HG03439 (cell line): Measurements from ENCODE around the gene POP7.
"Not testable (repeated sequence)": the region's sequence is repeated elsewhere in the genome, so short reads cannot be mapped to it uniquely, and the experiment has no call there.

Experiments
- ATAC-seq: cut with Tn5 transposase; IDR thresholded peaks from one replicate; pipeline ENCODE4 v1.9.1; 2021; ENCODE audit warnings: mild to moderate bottlenecking, moderate library complexity; ENCODE audit not compliant: unreplicated experiment

The POP7 gene

DNA sequence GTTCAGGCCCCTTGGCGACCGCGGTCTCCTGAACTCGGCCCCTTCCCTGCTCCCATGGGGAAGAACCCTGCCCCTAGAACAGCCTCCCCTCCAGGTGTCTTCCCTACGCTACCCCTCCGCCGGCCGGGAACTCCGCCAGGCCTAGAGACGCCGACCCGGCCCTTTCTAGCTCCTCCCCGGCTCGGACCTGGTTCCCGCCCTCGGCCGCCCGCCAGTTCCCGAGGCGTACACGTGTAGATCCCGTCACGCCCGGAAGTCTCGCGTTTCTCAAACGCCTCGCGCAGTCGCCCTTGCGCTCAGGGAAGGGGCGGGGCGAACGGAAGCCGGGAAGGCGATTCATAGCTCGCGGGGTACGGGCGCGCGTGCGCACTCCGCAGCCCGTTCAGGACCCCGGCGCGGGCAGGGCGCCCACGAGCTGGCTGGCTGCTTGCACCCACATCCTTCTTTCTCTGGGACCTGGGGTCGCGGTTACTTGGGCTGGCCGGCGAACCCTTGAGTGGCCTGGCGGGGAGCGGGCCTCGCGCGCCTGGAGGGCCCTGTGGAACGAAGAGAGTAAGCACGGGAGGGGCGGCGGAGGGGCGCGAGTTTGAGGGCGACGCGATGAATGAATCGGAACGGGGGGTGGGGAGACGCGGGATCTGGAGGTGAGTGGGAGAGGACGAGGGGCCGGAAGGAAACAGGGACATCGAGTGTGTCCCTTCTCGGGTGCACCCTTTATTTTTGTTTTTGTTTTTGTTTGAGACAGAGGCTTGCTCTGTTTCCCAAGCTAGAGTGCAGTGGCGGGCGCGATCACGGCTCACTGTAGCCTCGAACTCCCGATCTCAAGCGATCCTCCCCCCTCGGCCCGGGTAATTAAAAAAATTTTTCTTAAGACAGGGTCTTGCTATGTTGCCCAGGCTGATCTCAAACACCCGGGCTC is at the start of gene POP7:
Gene POP7 (plus strand): TSS at position 369 of the 919 bp plus-strand sequence. CDS start 710 bp downstream, outside the sequence.
- peak; percentile 92 for ATAC-seq

DNA sequence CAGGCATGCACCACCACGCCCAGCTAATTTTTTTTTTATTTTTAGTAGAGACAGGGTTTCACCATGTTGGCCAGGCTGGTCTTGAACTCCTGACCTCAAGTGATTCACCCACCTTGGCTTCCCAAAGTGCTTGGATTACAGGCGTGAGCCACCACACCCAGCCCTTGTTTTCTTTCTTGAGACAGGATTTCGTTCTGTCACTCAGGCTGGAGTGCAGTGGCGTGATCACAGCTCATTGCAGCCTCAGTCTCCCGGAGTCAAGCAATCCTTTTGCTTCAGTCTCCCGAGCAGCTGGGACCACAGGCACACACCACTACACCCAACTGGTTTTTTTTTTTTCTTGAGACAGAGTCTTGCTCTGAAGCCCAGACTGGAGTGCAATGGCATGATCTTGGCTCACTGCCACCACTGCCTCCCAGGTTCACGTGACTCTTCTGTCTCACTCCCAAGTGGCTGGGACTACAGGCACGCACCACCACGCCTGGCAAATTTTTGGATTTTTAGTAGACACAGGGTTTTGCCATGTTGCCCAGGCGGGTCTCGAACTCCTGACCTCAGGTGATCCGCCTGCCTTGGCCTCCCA is 43.6 kb upstream of the POP7 start:
- not testable (repeated sequence) for ATAC-seq

DNA sequence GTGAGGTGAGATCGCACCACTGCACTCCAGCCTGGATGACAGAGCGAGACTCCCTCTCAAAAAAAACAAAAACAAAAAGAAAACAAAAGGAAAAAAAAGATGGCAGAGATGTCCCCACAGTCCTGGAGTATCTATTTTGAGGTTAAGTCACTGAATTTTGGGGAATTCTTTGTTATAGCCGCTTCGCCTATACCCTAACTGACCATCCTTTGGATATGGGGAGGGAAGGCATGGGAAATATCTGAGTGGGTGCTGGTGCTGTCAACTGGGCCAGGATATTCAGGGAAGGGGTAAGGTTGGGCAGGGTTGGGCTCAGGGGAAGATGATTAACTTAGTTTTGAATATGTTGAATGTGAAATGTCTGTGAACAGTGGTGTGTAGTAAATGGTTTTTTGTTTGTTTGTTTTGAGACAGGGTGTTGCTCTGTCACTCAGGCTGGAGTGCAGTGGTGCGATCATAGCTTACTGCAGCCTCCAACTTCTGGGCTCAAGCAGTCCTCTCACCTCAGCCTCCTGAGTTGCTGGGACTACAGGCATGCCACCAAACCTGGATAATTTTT is 40.7 kb upstream of the POP7 start:
- no peak for ATAC-seq

DNA sequence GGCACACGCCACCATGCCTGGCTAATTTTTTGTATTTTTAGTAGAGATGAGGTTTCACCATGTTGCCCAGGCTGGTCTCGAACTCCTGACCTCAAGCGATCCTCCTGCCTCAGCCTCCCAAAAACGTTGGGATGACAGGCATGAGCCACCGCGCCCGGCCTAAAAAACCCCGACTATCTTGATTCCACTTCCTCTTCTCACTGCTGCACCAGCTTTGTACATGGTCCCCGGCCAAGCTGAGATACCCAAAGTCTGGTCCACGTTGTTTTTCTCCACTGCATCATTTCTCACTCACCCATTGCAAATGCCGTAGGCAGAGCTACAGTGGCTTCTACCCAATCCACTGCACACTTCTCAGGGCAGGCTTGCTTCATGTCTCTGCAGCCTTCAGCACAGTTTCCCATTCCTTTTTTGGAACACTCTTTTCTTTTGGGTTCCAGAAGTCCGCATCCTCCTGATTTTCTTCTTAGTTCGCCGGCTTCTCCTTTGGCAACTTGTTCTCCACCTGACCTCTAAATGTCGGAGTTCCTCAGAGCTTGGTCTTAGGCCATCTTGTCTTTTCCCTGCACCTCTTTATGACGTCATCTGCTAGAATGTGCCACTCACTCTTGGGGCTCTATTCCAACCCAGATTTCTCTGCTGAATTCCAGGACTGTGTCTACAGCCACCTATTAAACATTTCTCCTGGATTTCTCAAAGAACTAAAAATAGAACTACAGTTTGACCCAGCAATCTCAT is 38.4 kb upstream of the POP7 start:
- no peak for ATAC-seq

DNA sequence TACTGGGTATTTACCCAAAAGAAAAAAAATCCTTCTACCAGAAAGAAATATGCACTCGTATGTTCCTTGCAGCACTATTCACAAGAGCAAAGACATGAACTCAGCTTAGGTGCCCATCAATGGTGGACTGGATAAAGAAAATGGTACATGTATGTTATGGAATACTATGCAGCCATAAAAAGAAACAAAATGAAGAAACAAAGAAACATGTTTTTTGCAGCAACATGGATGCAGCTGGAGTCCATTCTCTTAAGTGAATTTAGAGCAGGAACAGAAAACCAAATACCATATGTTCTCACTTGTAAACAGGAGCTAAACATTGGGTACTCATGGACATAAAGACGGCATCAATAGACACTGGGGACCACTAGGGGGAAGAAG is 37.9 kb upstream of the POP7 start:
- ATAC-seq: no peak

DNA sequence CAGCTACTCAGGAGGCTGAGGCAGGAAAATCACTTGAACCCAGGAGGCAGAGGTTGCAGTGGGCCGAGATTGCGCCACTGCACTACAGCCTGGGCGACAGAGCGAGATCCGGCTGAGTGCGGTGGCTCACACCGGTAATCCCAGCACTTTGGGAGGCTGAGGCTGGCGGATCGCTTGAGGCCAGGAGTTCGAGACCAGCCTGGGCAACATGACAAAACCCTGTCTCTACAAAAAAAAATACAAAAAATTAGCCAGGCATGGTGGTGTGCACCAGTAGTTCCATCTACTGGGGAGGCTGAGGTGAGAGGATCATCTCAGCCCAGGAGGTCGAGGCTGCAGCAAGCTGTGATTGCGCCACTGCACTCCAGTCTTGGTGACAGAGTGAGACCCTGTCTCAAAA is 36.8 kb upstream of the POP7 start:
- ATAC-seq: not testable (repeated sequence)

DNA sequence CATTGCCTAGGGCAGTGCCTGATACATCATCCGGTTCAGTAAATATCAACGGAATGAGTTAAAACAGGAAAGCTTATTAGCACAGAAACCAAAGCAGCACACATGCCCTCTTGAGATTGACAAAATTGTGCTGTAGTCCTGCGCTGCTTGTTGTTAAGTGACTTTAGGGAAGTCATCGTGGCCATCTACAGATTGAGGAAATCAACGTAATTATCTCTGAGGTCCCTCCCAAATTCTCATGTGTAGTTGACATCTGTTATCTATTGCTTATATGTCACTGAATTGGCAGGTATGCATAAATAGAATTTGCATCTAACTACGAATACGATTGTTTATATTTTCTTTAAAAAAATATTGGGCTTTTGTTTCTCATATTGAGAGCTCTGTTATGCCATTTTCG is 35.8 kb upstream of the POP7 start:
- no peak for ATAC-seq

DNA sequence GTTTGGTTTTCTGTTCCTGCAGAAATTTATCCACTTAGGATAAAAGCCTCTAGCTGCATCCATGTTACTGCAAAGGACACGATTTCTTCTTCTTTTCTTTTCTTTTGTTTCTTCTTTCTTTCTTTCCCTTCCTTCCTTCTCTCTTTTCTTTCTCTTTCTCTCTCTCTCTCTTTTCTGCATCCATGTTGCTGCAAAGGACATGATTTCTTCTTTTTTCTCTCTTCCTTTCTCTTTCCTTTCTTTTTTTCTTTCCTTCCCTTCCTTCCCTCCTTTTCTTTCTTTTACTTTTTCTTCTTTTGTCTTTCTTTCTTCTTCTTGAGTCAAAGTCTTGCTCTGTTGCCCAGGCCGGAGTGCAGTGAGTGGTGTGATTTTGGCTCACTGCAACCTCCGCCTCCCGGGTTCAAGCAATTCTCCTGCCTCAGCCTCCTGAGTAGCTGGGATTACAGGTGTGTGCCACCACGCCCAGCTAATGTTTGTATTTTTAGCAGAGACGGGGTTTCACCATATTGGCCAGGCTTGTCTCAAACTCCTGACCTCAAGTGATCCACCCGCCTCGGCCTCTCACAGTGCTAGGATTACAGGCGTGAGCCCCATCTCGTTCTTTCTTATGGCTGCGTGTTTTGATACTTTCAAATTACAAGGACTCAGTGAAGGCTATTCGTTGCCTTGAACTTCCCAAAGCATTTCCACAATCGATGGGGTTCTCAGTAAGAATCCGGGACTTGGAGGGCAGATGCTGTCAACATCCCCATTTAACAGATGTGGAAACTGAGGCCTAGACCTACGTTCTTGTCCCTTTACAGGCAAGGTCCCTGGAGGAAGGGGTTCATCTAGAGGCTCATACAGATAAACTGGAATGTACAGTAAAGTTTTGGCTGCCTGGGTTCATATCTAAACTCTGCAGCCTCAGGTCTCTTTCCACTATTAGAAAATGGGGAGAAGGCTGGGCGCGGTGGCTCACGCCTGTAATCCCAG is 34.3 kb upstream of the POP7 start:
- no peak for ATAC-seq

DNA sequence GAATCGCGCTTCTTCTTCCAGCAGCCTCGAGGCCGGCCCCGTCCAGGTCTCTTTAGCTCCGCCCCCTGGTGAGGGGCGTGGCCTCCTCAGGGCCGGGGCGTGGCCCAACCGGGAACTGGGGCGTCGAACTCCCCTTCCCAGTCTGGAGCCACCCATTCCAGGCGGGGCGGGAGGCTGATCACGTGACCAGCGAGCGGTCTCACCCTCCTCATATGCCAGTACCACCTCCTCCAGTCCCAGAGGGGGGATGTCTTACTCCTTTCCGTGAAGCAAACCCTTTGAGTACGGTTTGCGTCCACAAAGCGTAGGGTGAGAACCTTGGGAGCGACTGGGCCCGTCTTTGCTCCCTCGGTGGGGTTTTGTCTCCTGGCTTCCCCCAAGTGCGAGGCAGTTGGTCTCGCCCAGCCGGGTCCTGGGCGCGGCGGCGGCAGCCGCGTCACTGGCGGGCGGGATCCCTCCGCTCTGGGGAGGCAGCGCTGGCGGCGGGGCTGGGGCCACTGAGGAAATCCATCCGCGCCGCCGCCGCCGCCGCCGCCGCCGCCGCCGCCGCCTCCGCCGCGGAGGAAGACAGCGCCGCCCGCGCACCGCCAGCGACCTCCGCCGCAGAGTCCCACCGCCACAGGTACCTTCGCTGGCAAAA is 32.5 kb upstream of the POP7 start, which contains the start of gene GNB2:
Gene GNB2 (plus strand): TSS at position 439 of the 640 bp plus-strand sequence. CDS start 2,526 bp downstream, outside the sequence.
- peak; percentile 71 for ATAC-seq

DNA sequence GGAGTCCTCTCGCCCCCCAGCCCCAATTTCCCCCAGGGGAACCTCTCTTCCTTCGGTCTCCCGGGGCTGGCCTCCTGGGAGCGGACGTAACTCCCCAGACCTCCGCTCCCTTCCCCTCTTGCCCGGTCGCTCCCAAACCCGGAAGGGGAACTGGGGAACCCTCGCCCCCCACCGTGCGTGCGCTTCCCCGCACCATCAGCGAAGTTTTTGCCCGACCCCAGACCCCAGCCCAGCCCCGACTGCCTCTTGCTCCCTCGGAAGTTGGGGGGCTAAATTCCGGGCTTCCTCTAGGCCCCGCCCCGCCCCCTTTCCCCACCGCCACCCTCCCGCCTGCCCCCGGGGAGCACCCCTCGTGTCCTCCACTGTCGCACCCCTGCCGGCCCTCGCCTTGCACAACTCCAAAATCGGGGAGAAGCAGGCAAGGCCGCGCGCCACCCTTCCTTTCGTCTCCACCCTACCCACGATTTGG is 31.9 kb upstream of the POP7 start:
- no peak for ATAC-seq

DNA sequence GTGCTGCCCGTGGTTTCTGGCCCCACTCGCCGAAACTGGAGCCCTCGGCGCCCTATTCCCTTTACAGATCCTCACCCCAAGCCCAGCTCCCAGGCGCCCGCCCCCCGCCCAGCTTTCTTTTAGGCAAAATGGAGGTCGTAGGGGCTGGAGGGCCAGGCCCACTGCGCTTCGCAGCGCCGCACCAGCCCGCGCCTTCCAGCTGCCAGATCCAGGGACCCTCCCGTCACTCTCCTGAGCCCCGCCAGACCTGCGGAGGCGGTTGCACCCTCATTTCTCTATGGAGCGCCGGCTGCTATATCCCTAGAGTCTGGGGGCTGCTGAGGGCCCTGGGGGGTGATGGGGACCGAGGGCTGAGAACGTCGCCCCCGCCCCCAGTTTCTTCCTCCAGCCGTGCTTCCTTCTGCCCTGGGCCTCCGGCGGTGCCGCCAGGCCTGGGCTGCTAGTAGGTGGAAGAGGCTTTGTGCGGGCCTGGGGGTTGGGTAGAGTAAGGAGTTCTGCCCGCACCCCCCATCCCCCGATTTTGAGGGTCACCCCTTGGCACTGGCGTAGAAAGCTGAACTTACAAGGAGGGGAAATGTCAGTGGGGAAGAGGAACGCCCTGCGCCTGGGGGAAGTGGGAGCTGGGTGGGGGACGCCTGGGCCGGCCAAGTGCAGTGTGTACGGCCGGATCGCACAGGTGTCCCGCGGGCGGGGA is 31.4 kb upstream of the POP7 start:
- ATAC-seq: no peak

DNA sequence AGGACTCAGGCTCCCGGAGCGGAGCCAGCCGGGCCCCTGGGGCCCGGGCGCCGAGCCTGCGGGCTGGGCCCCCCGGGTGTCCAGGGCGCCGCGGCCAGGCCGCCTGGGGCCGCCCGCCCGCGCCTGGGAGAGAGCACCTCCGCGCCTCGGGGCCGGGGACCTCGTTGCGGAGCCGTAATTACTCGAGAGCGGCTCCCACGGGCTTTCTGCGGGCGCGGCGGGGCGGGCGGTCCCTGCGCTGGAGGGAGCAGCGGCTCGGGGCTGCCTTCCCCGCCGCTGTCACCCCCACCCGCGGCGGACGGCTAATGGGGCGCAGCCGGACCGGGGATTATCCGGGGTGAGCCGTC is 30.8 kb upstream of the POP7 start:
- ATAC-seq: no peak

DNA sequence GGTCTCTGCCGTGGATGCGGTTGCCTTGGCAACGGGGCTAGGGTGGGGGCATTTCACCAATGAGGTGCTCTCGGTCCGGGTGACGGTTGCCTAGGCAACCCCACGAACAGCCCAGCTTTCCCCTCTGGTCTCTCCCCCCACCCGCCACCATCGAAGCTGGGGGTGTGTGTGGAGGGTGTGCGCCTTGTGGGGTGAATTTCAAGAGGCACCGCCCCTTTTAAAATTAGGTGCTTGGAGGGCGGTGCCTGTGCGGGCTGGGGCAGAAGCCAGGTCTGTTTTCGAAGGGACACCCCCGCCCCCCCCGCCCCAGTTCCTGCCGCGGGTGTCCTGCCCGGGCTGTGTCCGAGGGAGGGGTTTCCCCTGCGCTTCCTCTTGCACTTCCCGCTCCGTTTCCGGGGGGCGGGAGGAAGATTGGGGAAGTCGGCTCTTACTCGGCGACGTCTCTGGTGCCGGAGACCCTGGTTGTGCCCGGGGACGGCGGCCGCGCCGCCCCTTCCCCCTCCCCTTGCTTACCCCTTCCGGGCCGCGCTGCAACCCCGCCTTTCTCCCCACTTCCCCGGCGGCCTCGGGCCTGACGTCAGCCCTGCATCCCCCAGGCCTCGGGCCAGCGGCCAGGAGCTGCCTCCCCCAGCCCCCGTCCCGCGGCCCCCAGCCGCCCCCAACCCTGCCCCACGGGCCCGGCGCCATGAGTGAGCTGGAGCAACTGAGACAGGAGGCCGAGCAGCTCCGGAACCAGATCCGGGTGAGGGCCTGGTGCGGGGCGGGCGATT is 30.2 kb upstream of the POP7 start:
- ATAC-seq: peak; percentile 21

DNA sequence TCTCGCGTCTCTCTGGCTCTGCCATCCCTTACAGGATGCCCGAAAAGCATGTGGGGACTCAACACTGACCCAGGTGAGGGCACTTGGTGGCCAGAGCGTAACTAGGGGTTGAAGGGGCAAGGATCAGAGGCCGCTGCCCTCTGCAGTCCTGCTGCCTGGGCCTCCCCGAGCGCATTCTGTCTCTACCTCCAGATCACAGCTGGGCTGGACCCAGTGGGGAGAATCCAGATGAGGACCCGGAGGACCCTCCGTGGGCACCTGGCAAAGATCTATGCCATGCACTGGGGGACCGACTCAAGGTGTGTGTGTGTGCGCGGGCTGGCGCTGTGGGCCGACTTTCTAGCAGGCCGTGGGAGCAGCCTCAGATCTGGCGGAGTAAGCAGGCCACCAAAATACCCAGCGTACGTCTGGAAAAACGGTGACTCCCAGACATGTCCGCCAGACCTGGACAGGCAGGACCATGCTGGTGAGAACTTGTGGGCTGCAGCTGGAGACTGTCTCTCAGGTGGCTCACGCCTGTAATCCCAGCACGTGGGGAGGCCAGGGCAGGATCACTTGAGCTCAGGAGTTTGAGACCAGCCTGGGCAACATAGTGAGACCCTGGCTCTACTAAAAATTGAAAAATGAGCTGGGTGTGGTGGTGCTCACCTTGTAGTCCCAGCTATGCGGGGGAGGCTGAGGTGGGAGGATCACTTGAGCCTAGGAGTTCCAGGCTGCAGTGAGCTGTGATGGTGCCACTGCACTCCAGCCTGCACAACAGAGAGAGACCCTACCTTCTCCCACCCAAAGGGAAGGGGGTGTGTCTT is 29.2 kb upstream of the POP7 start:
- ATAC-seq: no peak

DNA sequence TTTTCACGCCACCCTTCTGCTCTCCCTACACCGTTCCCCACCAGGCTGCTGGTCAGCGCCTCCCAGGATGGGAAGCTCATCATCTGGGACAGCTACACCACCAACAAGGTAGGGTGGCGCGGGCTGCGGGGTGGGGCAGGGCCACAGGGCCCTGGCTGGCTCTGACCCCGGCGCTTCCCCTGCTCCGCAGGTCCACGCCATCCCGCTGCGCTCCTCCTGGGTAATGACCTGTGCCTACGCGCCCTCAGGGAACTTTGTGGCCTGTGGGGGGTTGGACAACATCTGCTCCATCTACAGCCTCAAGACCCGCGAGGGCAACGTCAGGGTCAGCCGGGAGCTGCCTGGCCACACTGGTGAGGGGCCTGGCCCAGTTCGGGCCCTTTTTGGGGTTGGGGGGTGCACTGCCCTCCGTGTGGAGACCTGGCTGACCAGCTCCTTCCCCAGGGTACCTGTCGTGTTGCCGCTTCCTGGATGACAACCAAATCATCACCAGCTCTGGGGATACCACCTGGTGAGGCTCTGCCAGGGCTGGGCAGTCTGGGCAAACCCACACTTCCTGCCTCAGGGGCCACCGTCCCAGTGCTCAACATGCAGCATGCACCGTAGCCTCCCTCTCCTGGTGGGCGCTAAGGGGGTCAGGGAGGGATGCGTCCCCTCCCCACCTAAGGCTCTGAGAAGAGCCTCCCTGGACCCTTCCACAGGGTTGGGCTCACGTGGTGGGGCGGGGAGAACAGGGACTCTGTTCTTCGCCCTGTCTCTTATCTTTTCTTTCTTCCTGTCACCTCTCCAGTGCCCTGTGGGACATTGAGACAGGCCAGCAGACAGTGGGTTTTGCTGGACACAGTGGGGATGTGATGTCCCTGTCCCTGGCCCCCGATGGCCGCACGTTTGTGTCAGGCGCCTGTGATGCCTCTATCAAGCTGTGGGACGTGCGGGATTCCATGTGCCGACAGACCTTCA is 28.3 kb upstream of the POP7 start:
- ATAC-seq: no peak

DNA sequence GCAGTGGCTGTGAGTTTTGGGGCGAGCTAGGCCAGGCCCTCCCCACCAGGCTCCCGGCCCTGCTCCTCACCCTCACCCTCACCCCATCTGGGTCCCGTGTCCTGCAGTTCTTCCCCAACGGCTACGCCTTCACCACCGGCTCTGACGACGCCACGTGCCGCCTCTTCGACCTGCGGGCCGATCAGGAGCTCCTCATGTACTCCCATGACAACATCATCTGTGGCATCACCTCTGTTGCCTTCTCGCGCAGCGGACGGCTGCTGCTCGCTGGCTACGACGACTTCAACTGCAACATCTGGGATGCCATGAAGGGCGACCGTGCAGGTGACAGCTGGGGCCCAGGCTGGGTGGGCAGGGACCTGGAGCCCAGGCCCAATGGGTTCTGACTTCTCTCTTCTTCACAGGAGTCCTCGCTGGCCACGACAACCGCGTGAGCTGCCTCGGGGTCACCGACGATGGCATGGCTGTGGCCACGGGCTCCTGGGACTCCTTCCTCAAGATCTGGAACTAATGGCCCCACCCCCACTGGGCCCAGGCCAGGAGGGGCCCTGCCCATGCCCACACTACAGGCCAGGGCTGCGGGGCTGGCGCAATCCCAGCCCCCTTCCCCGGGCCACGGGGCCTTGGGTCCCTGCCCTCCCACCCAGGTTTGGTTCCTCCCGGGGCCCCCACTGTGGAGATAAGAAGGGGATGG is 27.5 kb upstream of the POP7 start:
- ATAC-seq: no peak
